Brain microvascular endothelial cell (primary cell): ENCODE data around the gene HIVEP3.
"Not testable (repeated sequence)": the region's sequence is repeated elsewhere in the genome, so short reads cannot be mapped to it uniquely, and the experiment has no call there.

ENCODE experiments used
- DNase-seq: peaks from one replicate; pipeline ENCODE4 v3.0.0-alpha.2; 2020
- H3K27ac ChIP-seq: fragments of 250-450 bp; sonication (Bioruptor Pico); 2 replicates; pipeline ENCODE4 v1.5.1; 2020; ENCODE audit warnings: mild to moderate bottlenecking, moderate library complexity
- H3K27me3 ChIP-seq: fragments of 250-450 bp; sonication (Bioruptor Pico); replicated peaks from 2 replicates; pipeline ENCODE4 v1.5.1; 2020; ENCODE audit warnings: mild to moderate bottlenecking
- H3K36me3 ChIP-seq: fragments of 250-450 bp; sonication (Bioruptor Pico); replicated peaks from 2 replicates; pipeline ENCODE4 v1.5.1; 2020; ENCODE audit warnings: mild to moderate bottlenecking
- H3K4me3 ChIP-seq: 2 replicates; pipeline ENCODE4 v1.5.1; 2011; ENCODE audit warnings: low read depth, mild to moderate bottlenecking, control low read depth, low read length, moderate library complexity
- CTCF ChIP-seq: IDR thresholded peaks from 2 replicates; pipeline ENCODE4 v1.5.1; 2011; ENCODE audit warnings: low read depth, mild to moderate bottlenecking, moderate library complexity, low read length, control low read depth, inconsistent platforms; ENCODE audit errors: missing control alignments
- in situ Hi-C: cut with HindIII; loops from 2 replicates; pipeline ENCODE4 v1.10.0; 2017; ENCODE audit warnings: low sequenced_read_pairs, low pct_ligation_motif_present

Gene HIVEP3

GRCh38 chr1:41933106-41933505, 14.4 kb upstream of the HIVEP3 start:
- H3K4me3 ChIP-seq = no peak overlapping the region
- DNase-seq = no peak
- H3K27me3 ChIP-seq = no peaks in the 10 kb centered on the region
- in situ Hi-C loops = no loop called here
- H3K36me3 ChIP-seq = no peaks in the 10 kb centered on the region
- TF ChIP-seq CTCF = no peak
- H3K27ac ChIP-seq = no peak overlapping the region

GRCh38 chr1:41931578-41931977, 12.9 kb upstream of the HIVEP3 start:
- no peak overlapping the region for H3K27ac ChIP-seq
- no peak overlapping the region for H3K4me3 ChIP-seq
- H3K36me3 ChIP-seq = no peaks in the 10 kb centered on the region
- no peaks in the 10 kb centered on the region for H3K27me3 ChIP-seq
- TF ChIP-seq CTCF = no peak
- DNase-seq = no peak
- in situ Hi-C loops = no loop called here

- H3K27me3 ChIP-seq = no peaks in the 10 kb centered on the region
- no peak overlapping the region for H3K27ac ChIP-seq
- H3K4me3 ChIP-seq = no peak overlapping the region
- H3K36me3 ChIP-seq = no peaks in the 10 kb centered on the region
- no peak for DNase-seq
- no peak for TF ChIP-seq CTCF
- in situ Hi-C loops = no loop called here
These were observed 8.4 kb upstream of the HIVEP3 start for GRCh38 chr1:41927118-41927517.

- DNase-seq = no peak
- Histone ChIP-seq H3K27me3 (no peaks in the 10 kb centered on the region), H3K4me3 (no peak overlapping the region), H3K27ac (no peak overlapping the region), H3K36me3 (no peaks in the 10 kb centered on the region)
- in situ Hi-C loops = no loop called here
- TF ChIP-seq CTCF = no peak
These were observed 7.0 kb upstream of the HIVEP3 start for GRCh38 chr1:41925712-41926111.

- TF ChIP-seq CTCF = no peak
- no peak for DNase-seq
- in situ Hi-C loops = no loop called here
- H3K27me3 ChIP-seq = no peaks in the 10 kb centered on the region
- H3K27ac ChIP-seq = no peak overlapping the region
- no peaks in the 10 kb centered on the region for H3K36me3 ChIP-seq
- H3K4me3 ChIP-seq = no peak overlapping the region
These were observed 6.2 kb upstream of the HIVEP3 start for GRCh38 chr1:41924911-41925310.

- DNase-seq, H3K27me3 ChIP-seq, in situ Hi-C loops, H3K36me3 ChIP-seq, H3K27ac ChIP-seq, H3K4me3 ChIP-seq: not testable (repeated sequence)
These were observed 2.5 kb upstream of the HIVEP3 start for GRCh38 chr1:41921271-41921670.
